Measurements from ENCODE around the gene PCLAF.
"Not testable (repeated sequence)": the region's sequence is repeated elsewhere in the genome, so short reads cannot be mapped to it uniquely, and the experiment has no call there.

The PCLAF gene, protein sequence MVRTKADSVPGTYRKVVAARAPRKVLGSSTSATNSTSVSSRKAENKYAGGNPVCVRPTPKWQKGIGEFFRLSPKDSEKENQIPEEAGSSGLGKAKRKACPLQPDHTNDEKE

DNA sequence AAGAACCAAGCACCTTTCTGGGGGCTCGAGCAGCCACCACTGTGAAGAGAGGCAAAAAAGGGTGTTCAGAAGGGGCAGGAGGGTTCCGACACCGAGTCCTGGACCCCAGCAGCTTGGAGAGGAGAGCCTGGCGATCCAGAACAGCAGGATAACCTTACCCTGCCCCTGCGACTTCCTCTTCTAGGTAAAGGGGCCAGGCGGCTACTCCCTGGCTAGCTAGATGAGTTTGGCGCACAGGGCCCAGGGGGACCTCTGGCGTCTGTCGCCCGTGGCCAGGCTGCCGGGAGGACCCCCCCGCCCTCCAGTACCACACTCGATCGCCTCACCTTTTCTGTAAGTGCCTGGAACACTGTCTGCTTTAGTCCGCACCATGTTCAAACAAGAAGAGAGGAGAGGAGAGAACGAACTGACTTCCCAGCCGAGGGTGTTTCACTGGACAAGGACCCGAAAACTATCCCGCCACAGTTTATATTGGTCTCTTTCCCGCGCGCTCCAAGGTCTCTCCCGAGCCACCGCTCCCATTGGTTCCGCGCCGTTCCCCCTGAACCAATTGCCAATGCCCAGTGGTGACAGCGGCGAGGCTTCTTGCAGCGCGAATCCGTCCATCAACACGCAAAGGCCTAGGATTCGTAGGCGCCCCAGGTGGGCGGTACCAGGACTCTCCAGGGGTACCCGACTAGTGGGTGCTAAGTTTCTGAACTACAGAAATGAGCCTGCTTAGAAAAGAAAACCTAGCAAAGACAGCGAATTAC lies at the start of gene PCLAF:
TSS of gene PCLAF (minus strand) at position 442 of the 752 bp plus-strand sequence. CDS start at position 372, 70 bp downstream.
- DNase-seq, result peak; percentile 97

DNA sequence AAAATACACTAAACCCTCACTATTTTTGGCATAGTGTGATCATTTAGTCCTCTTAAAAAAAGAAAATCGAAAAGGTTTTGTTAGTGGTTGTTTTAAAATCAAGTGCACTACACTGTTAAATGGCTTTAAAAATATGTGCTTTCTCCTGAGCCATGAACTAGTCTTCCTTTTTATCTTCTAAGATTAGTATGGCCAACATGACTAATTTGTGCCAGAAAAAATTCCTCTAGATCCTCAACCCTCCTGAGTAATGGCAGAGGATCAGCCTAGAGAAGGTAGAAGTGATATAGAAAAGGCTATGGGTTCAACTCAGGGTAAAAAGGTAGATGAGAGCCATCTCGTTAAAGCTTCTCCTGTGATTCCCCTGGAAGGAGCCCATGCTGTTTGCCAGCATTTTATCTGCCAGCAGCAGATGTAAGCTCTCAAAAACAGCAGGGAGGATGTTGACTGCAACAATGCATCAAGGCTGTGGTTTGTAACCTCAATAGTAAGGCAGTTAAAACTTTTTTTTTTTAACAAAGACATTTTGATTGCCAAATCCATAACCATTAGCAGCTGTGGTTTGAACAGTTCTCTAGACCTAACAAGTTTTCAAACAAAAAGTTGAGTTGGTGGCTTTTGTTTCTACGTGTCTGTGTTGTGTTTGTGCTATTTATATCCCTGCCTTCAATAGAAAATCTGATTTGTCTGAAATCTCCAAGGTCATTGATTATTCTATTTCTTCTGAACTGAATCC lies 48.9 kb upstream of the PCLAF start:
- DNase-seq, result peak; percentile 69

DNA sequence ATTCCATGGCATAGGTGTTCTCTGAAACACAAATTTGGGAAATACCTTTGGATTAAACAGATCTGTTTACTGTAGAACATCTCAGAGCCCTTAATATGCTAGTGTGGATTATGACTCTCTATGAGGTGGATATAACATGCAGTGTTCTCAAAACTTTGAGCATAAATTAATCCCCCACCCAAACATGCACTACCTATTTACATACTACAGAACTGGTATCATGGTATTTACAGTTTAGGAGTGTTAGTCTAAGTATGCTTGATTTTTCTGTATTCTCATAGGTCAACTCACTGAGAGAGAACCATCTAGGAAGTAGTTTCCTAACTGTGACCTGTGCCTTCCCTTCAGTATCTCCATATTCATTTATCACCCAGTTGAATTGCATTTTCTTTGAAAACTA lies 48.2 kb upstream of the PCLAF start:
- DNase-seq, result no peak

DNA sequence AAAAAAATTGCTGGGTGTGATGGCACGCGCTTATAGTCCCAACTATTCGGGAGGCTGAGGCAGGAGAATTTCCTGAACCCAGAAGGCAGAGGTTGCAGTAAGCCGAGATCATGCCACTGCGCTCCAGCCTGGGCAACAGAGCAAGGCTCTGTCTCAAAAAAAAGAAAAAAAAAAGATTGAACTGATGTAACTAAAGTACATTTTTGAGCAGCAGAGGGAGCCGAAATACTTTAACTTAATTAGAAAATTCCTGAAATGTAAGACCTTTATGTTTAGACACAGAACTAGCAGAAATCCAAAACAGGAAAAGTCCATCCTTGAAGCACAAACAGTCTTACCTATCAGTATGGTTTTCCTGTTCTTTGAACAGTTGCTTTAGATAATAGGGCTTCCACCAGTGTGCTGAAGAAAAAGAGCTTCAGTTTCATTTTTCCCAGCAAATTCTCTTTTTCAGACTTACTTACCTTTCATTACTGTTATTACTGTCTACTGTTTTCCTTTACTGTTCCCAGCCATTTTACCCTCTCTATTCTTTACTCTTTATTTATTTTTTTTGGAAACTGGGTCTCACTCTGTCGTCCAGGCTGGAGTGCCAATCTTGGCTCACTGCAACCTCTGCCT lies 45.7 kb upstream of the PCLAF start:
- DNase-seq, result no peak

DNA sequence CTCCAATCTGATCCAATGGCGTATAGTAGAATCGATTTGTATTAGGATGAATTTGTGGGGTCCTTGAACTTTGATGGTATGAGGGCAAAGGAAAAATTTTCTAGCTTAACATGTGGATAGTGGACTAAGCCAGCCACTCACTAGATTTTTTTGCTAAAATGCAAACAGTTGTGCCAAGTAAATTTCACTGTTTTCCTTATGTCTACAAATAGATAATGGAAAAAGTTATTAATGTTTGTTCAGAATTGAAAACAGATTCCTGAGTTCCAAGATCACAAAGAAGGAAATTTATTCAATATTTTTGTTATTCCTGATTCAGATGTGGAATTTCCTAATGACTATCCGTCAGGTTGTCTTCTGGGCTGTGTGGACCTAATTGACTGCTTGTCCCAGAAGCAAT lies 44.0 kb upstream of the PCLAF start:
- no peak for DNase-seq

DNA sequence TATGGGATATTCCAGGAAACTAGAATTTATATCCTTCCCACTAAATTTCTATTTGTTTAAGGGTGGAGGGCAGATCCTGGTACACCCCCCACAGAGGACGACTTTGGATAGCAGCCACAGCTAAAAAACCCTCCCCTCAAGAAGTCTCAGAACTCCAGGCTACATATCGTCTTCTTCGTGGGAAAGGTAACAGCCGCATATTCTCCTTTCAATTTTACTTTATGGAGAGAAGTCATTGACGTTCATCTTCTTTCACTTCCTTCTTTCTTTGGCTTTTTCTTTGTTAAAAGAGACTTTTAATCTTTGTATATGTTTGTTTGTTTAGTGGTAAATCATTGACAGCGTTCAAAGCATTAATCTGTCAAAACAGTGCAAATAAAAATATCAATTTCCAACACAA lies 42.7 kb upstream of the PCLAF start:
- no peak for DNase-seq

DNA sequence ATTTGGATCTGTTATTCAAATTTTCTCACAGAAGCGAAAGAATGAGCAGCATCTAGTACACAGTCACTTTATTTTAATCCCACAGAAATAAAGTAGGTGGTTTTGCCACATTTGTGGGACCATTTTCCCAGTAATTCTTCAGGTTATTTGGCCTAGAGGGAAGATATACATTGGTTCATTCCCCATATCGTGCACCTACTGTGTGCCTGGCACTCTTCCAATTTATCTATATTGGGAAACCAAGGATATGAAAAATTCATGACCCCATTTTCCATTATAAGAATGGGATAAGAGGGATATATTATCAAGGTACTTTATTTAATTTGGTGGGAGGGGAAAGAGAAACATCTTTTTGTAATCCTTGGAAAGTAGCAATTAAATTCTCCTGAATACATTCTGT lies 41.5 kb upstream of the PCLAF start:
- DNase-seq, result no peak

DNA sequence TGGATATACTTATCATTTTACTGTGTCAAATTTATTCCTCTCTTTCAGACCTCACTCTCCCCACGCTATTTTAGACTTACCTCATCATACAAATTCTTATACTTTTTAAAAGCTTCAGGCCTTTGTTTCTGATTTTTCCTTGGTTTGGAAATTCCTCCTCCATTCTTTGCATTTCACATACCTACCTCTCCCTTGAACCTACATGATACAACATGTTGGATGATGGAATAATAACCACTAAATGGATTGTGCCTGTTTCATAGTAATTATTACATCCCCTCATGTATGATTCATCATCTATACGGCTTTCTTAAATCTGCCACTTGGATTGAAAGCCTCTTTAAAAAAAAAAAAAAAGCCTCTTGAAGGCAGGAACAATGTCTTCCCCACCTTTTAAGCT lies 31.0 kb upstream of the PCLAF start:
- no peak for DNase-seq

DNA sequence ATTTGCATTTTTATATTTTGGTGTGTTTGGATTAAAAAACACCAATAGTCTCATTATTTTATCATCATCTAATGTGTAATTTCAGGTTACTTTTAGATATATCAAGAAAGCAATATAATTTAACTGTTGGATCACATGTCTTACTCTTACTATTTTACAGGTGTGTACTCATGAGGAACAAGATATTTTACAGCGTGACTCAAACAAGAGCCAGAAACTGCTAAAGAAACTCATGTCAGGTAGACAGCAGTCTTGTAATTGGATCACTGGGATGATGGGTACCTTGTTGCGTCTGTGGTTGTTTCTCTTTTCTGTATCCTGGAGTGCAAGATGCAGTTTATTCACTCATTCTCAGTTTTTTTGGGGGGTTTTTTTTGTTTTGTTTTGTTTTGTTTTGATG lies 19.3 kb upstream of the PCLAF start:
- no peak for DNase-seq

DNA sequence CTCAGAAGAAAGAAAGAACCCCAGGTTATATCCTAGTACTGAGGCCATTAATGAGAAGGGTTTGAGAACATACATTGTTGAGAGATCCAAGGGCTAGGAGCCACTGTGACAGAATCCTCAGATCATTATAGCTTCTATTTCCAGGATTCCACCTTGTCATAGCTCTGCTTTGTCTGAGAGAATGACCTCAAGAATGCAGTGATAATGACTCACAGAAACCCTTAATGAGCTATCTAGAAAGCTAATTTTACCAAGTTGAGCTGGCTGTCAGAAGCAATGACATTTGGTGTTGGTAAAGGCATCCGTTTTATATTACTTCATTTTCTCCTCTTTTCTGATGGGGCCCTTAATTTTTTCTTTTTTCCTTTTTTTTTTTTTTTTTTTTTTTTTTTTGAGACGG lies 17.3 kb upstream of the PCLAF start:
- no peak for DNase-seq

DNA sequence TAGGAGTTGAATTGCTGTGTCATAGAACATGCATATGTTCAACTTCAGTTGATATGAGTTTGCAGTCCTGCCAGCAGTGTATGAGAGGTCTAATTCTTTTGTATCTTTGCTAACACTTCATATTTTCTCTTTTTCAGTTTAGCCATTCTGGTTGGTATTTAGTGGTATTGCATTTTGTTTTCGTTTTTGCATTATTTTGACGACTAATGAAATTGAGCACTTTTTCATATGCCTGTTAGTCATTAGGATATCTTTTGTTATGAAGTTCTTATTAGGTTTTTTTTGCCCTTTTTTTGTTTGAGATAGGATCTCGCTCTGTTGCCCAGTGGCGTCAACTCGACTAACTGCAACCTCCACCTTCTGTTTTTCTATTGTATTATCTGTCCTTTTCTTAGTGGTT lies 15.5 kb upstream of the PCLAF start:
- DNase-seq, result no peak

DNA sequence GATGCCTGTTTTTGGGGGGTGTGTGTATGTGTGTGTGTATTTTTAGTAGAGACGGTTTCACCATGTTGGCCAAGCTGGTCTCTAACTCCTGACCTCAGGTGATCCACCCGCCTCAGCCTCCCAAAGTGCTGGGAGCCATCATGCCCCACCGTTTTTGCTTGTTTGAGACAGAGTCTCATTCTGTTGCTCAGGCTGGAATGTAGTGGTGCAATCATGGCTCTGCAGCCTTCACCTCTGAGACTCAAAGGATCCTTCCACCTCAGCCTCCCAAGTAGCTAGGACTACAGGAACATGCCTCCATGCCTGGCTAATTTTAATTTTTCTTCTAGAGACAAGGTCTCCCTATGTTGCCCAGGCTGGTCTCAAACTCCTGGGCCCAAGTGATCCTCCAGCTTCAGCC lies 11.2 kb upstream of the PCLAF start:
- DNase-seq, result not testable (repeated sequence)

DNA sequence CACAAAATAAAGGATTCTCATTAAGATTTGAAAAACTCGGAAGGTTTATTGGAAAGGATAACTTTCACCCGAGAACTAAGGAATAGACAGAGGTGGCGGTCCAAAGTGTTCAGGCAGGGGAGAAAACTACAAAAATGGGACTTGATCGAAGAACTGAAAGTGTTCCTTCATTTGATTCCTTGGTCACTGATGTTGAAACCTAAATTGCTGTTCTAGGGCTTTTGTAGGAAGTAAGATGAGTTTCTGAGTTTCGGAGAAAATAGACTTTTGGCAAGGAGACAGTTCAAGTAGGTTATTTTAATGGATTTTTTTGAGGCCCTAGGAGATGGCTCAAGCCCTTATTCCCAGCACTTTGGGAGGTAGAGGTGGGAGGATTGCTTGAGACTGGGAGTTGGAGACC lies 7.8 kb upstream of the PCLAF start:
- DNase-seq, result no peak

DNA sequence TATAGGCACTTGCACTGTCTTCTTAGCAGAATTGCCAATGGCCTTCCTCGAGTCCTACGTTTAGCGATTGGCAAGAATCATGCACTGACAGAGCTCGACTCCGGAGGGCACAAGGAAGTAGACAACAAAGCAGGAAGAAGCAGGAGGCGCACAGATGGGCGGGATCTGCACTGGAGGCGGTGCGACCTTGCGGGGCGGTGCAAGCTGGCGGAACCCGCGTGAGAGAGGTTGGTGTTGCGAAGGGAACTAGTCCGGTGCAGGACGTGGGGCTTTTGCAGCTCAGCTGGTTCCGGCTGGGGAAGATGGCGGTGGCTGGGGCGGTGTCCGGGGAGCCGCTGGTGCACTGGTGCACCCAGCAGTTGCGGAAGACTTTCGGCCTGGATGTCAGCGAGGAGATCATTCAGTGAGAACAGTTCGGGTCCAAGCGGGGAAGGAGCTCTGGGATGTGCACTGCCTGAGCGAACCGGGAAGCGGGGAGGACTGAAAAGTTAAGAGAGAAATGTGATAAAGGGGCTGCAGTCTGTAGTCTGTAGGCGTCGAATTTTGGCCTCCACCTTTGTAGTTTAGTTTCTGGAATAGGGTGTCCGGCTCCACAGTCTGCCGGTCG lies 6.4 kb upstream of the PCLAF start, which contains the start of gene TRIP4:
TSS of gene TRIP4 (plus strand) at position 275 of the 607 bp plus-strand sequence. CDS start at position 303, 28 bp downstream.
- DNase-seq, result peak; percentile 99

DNA sequence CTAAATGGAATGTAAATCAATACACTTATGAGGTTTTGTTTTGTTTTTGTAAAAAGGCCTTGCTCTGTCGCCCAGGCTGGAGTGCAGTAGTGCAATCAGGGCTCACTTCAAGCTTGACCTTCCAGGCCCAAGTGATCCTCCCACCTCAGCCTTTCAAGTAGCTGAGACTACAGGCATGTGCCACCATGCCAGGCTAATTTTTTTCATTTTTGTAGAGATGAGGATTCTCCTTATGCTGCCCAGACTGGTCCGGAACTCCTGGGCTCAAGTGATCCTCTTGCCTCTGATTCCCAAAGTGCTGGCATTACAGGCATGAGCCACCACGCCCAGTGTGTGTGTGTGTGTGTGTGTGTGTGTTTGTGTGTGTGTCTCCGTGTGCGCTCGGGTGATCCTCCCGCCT lies 5.0 kb upstream of the PCLAF start:
- DNase-seq, result no peak

DNA sequence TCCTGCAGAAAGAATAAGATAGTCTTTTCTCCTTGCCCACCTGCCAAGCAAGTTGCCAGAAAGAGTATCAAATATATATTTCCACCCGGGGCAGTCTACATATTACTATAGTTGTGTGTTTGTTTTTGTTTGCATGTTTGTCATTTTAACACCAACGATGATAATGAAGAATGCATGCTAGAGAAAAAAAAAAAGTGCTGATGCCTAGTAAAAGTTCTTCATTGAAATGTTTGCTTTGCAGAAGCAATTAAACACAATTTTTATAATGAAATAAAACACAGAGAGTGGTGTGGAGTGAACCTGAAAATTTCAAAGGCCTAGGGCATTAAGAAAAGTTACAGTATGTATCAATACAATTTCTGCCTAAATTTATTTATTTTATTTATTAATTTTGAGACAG lies 2.5 kb upstream of the PCLAF start:
- no peak for DNase-seq

DNA sequence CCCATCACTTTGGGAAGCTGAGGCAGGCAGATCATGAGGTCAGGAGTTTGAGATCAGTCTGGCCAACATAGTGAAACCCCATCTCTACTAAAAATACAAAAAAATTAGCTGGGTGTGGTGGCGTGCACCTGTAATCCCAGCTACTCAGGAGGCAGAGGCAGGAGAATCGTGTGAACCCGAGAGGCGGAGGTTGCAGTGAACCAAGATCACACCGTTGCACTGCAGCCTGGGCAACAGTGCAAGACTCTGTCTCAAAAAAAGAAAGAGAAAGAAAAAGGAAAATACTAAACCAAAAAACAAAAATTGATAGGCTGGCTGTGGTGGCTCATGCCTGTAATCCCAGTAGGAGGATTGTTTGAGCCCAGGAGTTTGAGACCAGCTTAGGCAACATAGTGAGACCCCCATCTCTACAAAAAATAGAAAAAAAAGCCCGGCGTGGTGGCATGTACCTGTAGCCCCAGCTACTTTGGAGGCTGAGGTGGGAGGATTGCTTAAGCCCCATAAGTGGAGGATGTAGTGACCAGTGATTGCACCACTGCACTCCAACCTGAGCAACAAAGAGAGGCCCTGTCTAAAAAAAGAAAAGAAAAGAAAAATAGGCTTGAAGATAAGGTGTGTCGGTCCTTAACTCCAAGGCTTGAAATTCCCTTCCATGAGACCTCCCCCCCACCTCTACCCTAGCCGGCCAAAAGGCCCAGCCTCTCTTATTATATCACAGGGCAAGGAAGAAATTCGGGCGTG lies 941 bp downstream of the PCLAF start:
- not testable (repeated sequence) for DNase-seq

DNA sequence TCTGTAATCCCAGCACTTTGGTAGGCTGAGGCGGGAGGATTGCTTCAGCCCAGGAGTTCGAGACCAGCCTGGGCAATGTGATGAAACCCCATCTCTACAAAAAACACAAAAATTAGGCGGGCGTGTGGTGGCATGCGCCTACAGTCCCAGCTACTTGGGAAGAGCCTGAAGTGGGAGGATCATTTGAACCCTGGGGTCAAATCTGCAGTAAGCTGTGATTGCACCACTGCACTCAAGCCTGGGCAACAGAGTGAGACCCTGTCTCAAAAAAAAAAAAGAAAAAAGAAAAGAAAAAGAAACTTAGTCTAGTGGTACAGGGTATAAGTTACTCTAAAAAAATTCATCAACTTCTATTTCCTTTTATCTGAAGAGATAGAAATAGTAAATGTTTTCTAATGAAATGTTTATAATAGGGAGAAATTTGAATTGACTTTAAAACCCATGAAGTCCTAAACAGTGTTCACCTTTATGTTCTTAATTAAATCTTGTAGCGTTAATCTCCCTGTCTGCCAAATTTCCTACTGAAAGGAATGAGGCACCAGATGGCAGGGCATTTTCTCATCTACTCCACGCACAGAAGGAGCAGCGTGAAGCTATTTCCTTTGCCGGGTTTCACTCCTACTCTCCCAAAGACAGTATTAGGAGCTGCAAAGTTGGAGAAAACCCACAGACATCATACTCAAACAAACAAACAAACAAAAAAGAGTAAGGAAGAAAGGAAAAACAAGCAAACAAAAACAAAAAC lies 1.9 kb downstream of the PCLAF start:
- DNase-seq, result no peak

DNA sequence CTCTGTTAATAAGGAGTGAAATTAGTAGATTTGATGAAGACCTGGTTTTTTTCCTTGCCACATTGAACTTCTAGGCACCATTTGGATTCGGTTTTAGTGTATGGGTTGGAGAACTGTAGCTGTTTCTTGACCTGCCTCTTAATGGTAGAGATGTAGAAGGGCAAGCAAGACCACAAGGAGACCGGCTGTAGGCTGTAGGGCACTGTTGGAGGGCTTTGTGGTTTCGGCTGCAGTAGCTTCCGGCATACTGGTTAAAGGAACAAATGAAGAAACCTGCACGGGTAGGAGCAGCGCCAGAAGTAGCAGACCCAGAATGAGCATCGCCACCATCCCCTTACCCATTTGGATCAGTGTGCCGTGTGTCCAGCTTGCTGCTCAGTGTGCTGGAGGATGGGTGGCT lies 7.9 kb downstream of the PCLAF start:
- DNase-seq, result no peak

DNA sequence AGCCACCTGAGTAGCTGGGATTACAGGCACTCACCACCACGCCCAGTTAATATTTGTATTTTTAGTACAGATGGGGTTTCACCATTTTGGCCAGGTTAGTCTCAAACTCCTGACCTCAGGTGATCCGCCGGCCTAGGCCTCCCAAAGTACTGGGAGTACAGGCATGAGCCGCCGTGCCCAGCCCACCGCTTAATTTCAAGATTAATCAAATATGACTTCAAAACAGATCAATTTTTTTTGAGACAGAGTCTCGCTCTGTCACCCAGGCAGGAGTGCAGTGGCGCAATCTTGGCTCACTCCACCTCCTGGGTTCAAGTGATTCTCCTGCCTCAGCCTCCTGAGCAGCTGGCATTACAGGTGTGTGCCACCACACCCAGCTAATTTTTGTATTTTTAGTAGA lies 9.9 kb downstream of the PCLAF start:
- DNase-seq, result not testable (repeated sequence)

DNA sequence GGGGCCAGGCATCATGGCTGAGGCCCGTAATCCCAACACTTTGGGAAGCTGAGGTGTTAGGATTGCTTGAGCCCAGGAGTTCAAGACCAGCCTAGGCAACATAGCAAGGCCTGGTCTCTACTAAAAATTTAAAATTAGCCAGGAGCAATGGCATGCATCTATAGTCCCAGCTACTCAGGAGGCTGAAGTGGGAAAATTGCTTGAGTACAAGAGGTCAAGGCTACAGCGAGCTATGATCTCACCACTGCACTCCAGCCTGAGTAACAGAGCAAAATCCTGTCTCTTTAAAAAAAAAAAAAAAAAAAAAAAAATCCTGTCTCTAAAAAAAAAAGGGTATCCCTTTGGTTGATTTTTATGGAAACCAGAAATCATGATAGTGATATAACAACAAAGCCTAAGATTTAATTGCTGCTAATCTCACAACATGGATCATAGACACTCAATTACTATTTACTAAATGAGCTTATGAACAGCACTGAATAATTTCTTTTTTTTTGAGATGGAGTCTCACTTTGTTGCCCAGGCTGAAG lies 12.1 kb downstream of the PCLAF start:
- no peak for DNase-seq

DNA sequence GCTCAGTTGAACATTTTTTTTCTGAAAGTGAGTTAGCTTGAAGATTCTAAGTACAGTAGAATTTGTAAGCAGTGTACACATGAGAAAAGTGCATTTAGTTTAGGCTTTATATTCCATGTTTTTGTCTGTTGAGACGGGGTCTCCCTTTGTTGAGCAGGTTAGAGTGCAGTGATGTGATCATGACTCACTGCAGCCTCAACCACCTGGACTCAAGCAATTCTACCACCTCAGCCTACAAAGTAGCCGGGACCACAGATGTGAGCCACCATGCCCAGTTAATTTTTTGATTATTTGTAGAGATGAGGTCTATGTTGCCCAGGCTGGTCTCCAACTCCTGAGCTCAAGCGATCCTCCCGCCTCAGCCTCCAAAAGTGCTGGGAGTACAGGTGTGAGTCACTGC lies 20.0 kb downstream of the PCLAF start:
- DNase-seq, result no peak

Measured in activated effector memory CD4-positive, alpha-beta T cell treated with anti-CD3 and anti-CD28 coated beads, Interleukin-2, amount 50 U/mL, for 16 hours (primary cell).